PC-3 (cell line): ENCODE measurements around the gene HBD. TPM values are rescaled to one million over a fixed set of nuclear protein-coding genes. Genes with fewer than 3 reads are reported as not detected.

Experiments used
- ATAC-seq: fragments of 200-7000 bp; cut with Tn5 transposase; 2 replicates; pipeline ENCODE4 v1.9.1; 2020; ENCODE audit warnings: mild to moderate bottlenecking, moderate library complexity
- BruUV-seq: library from RNA; stranded (reverse); fragments of 400-500 nt; replicated peaks from 2 replicates; lab custom pipeline; 2021; lab: Mats Ljungman, UMichigan
- CTCF ChIA-PET: fragments of 300-600 bp; sonication (Branson Sonifier 250); formaldehyde crosslinking; loops from one replicate; lab custom pipeline; 2022; ENCODE audit warnings: antibody characterized with exemption; lab: Charles Lee
- POLR2A ChIA-PET: fragments of 300-600 bp; sonication (Branson Sonifier 250); formaldehyde crosslinking; loops from one replicate; lab custom pipeline; 2022; ENCODE audit warnings: antibody characterized with exemption; ENCODE audit not compliant: unreplicated experiment; lab: Charles Lee
- DNase-seq: peaks from one replicate; pipeline ENCODE4 v3.0.0-alpha.2; 2015
- H2AFZ ChIP-seq: fragments of 300-600 bp; sonication (generic); 2 replicates; pipeline ENCODE4 v1.6.0; 2016; ENCODE audit warnings: antibody characterized with exemption, low read length
- H3F3A ChIP-seq: fragments of 300-600 bp; sonication (generic); one replicate; pipeline ENCODE4 v1.6.0; 2017; ENCODE audit warnings: antibody characterized with exemption, low read length, control low read depth, mild to moderate bottlenecking; ENCODE audit not compliant: unreplicated experiment
- H3K27ac ChIP-seq: fragments of 300-600 bp; sonication (generic); 2 replicates; pipeline ENCODE4 v1.5.1; 2016; ENCODE audit warnings: mild to moderate bottlenecking, low read length
- H3K27me3 ChIP-seq: fragments of 300-600 bp; sonication (generic); 2 replicates; pipeline ENCODE4 v1.6.1; 2016; ENCODE audit warnings: low read length, mixed read lengths
- H3K36me3 ChIP-seq: fragments of 300-600 bp; sonication (generic); 2 replicates; pipeline ENCODE4 v1.6.1; 2016; ENCODE audit warnings: low read depth, mixed run types, low read length, mixed read lengths
- H3K4me1 ChIP-seq: fragments of 300-600 bp; sonication (generic); 2 replicates; pipeline ENCODE4 v1.5.1; 2016; ENCODE audit warnings: low read length; ENCODE audit not compliant: insufficient read depth
- H3K4me2 ChIP-seq: fragments of 300-600 bp; sonication (generic); 2 replicates; pipeline ENCODE4 v1.6.0; 2016; ENCODE audit warnings: low read length
- H3K4me3 ChIP-seq: fragments of 300-600 bp; sonication (generic); 2 replicates; pipeline ENCODE4 v1.5.1; 2016; ENCODE audit warnings: mild to moderate bottlenecking, low read length, mixed read lengths
- H3K79me2 ChIP-seq: fragments of 300-600 bp; sonication (generic); 2 replicates; pipeline ENCODE4 v1.6.1; 2017; ENCODE audit warnings: low read length, mixed read lengths
- H3K9ac ChIP-seq: fragments of 300-600 bp; sonication (generic); 2 replicates; pipeline ENCODE4 v1.6.0; 2016; ENCODE audit warnings: mild to moderate bottlenecking, low read length
- H3K9me2 ChIP-seq: fragments of 300-600 bp; sonication (generic); replicated peaks from 2 replicates; pipeline ENCODE4 v1.6.1; 2016; ENCODE audit warnings: mixed run types, low read length, mixed read lengths
- H3K9me3 ChIP-seq: fragments of 300-600 bp; sonication (generic); 2 replicates; pipeline ENCODE4 v1.6.1; 2016; ENCODE audit warnings: low read length, mixed read lengths
- H4K20me1 ChIP-seq: fragments of 300-600 bp; sonication (generic); 2 replicates; pipeline ENCODE4 v1.6.1; 2016; ENCODE audit warnings: low read length, mixed read lengths
- EZH2 ChIP-seq: fragments of 300-600 bp; sonication (generic); IDR thresholded peaks from one replicate; pipeline ENCODE4 v1.6.1; 2017; ENCODE audit warnings: antibody characterized with exemption, mild to moderate bottlenecking, low read length; ENCODE audit not compliant: unreplicated experiment
- EZH2phosphoT487 ChIP-seq: fragments of 300-600 bp; sonication (generic); IDR thresholded peaks from 2 replicates; pipeline ENCODE4 v1.6.1; 2018; ENCODE audit warnings: mild to moderate bottlenecking, antibody characterized with exemption, low read length, borderline replicate concordance
- intact Hi-C: fragments of 100-400 bp; cut with micrococcal nuclease; formaldehyde crosslinking; loops from 2 replicates; pipeline ENCODE4 v1.9.0; 2023
- total RNA-seq: library from RNA; depleted of rRNA; stranded (reverse); fragments of >200 nt; gene quantifications from 2 replicates; pipeline ENCODE4 v1.2.3, GENCODE V29; 2014
- TF ChIP-seq, protein P1 (sequence below): fragments of 300-600 bp; sonication (generic); conservative IDR thresholded peaks from 2 replicates; pipeline ENCODE4 v1.5.1; 2017; ENCODE audit warnings: antibody characterized with exemption, low read depth, mild to moderate bottlenecking, low read length

The HBD gene
- total RNA-seq, 1 experiment from 2014 or later = not detected

DNA sequence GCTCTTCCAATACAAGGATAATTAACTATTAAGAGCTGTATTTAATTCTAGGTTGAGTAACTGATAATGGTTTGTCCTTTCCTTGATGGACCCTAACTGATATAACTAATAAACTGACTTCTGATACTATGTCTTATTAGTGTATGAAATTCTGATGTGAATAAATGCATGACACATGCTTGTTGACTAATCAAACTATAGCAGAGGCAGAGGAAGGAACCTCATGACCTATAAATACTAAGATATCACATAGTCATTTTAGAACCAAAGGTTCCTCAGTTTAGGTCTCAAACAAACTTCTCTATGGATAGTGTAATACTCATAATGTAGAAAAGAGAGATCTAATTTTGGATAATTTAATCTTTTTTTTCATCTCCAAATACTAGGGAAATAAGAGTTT is 4.8 kb upstream of the HBD start:
- POLR2A ChIA-PET = no interaction called here
- Histone ChIP-seq H3F3A (no peaks in the 10 kb centered on the region), H3K27me3 (no peaks in the 10 kb centered on the region), H3K4me3 (no peak overlapping the region), H3K9ac (no peak overlapping the region), H3K9me3 (no peaks in the 10 kb centered on the region), H3K4me2 (no peak overlapping the region), H3K79me2 (no peaks in the 10 kb centered on the region), H3K9me2 (no peaks in the 10 kb centered on the region), H3K4me1 (no peaks in the 10 kb centered on the region), H4K20me1 (no peaks in the 10 kb centered on the region), H3K36me3 (no peaks in the 10 kb centered on the region), H2AFZ (no peak overlapping the region), H3K27ac (no peak overlapping the region)
- DNase-seq (no peak), ATAC-seq (no peak)
- intact Hi-C loops = no loop called here
- TF ChIP-seq EZH2phosphoT487 = no peak
- no peak for TF ChIP-seq EZH2
- TF ChIP-seq, protein P1, sequence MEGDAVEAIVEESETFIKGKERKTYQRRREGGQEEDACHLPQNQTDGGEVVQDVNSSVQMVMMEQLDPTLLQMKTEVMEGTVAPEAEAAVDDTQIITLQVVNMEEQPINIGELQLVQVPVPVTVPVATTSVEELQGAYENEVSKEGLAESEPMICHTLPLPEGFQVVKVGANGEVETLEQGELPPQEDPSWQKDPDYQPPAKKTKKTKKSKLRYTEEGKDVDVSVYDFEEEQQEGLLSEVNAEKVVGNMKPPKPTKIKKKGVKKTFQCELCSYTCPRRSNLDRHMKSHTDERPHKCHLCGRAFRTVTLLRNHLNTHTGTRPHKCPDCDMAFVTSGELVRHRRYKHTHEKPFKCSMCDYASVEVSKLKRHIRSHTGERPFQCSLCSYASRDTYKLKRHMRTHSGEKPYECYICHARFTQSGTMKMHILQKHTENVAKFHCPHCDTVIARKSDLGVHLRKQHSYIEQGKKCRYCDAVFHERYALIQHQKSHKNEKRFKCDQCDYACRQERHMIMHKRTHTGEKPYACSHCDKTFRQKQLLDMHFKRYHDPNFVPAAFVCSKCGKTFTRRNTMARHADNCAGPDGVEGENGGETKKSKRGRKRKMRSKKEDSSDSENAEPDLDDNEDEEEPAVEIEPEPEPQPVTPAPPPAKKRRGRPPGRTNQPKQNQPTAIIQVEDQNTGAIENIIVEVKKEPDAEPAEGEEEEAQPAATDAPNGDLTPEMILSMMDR = no peak
- BruUV-seq = no TSS peak
- CTCF ChIA-PET = no interaction called here

DNA sequence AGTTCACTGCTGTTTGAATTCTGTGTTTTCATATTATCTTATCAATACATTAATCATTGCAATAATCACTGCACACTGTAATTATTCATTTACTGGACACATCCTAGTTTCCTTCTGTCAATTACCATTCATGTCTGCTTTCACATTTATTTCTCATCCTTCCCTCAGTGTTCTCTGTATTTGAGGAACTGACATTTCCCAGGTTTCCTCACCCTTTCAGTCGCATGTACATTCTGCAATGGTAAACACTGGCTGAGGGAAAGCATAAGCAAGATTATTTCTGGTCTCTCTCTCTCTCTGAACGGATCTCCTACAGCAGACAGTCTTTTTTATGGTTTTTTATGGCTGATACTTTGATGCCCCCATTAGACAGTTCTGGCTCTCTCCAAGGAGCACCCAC is 4.2 kb upstream of the HBD start:
- no peaks in the 10 kb centered on the region for H3K36me3 ChIP-seq
- intact Hi-C loops = no loop called here
- no peaks in the 10 kb centered on the region for H3K27me3 ChIP-seq
- H3K4me3 ChIP-seq = no peak overlapping the region
- H3K79me2 ChIP-seq = no peaks in the 10 kb centered on the region
- CTCF ChIA-PET = no interaction called here
- H3F3A ChIP-seq = no peaks in the 10 kb centered on the region
- POLR2A ChIA-PET = no interaction called here
- no peak overlapping the region for H3K9ac ChIP-seq
- H2AFZ ChIP-seq = no peak overlapping the region
- TF ChIP-seq, protein P1 = no peak
- TF ChIP-seq EZH2phosphoT487 (no peak), EZH2 (no peak)
- no peaks in the 10 kb centered on the region for H4K20me1 ChIP-seq
- ATAC-seq (no peak), DNase-seq (no peak)
- H3K9me2 ChIP-seq = no peaks in the 10 kb centered on the region
- H3K4me1 ChIP-seq = no peaks in the 10 kb centered on the region
- no TSS peak for BruUV-seq
- H3K9me3 ChIP-seq = no peaks in the 10 kb centered on the region
- H3K4me2 ChIP-seq = no peak overlapping the region
- H3K27ac ChIP-seq = no peak overlapping the region

DNA sequence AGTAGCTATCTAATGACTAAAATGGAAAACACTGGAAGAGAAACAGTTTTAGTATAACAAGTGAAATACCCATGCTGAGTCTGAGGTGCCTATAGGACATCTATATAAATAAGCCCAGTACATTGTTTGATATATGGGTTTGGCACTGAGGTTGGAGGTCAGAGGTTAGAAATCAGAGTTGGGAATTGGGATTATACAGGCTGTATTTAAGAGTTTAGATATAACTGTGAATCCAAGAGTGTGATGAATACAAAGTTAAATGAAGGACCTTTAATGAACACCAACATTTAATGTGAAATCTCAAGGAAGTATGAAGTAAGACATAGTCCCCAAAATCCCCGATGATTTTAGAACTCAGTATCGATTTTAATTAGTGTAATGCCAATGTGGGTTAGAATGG is 3.1 kb upstream of the HBD start:
- POLR2A ChIA-PET = no interaction called here
- Histone ChIP-seq H3K4me2 (no peak overlapping the region), H3K4me1 (no peaks in the 10 kb centered on the region), H3K9ac (no peak overlapping the region), H3K79me2 (no peaks in the 10 kb centered on the region), H3F3A (no peaks in the 10 kb centered on the region), H3K4me3 (no peak overlapping the region), H3K36me3 (no peaks in the 10 kb centered on the region), H3K27me3 (no peaks in the 10 kb centered on the region), H2AFZ (no peak overlapping the region), H3K27ac (no peak overlapping the region), H3K9me2 (no peaks in the 10 kb centered on the region), H4K20me1 (no peaks in the 10 kb centered on the region), H3K9me3 (no peaks in the 10 kb centered on the region)
- intact Hi-C loops = no loop called here
- CTCF ChIA-PET = interaction anchor here (0.6 kb wide), 1 partner anchor 39 kb away, joined by 3 read pairs; no protein-coding TSS in a partner anchor
- no peak for TF ChIP-seq EZH2
- TF ChIP-seq, protein P1 = no peak
- no peak for TF ChIP-seq EZH2phosphoT487
- DNase-seq (no peak), ATAC-seq (no peak)
- BruUV-seq = no TSS peak
